Nephron progenitor cell (in vitro differentiated cells): ENCODE measurements around the gene NFAT5.

ENCODE experiments used
- DNase-seq: peaks from one replicate; pipeline ENCODE4 v3.0.0; 2021
- H3K27ac Mint-ChIP-seq: 2 replicates; pipeline ENCODE4 v1.8.0; 2021; ENCODE audit warnings: mild to moderate bottlenecking, moderate library complexity, mixed read lengths
- H3K27me3 Mint-ChIP-seq: 2 replicates; pipeline ENCODE4 v1.8.0; 2021; ENCODE audit warnings: mild to moderate bottlenecking, low read depth, mixed read lengths; ENCODE audit not compliant: poor library complexity
- H3K36me3 Mint-ChIP-seq: 2 replicates; pipeline ENCODE4 v1.8.0; 2021; ENCODE audit warnings: low read depth, mixed read lengths
- H3K4me1 Mint-ChIP-seq: 2 replicates; pipeline ENCODE4 v1.8.0; 2021; ENCODE audit warnings: mixed read lengths
- H3K4me3 Mint-ChIP-seq: 2 replicates; pipeline ENCODE4 v1.8.0; 2021; ENCODE audit warnings: mild to moderate bottlenecking, moderate library complexity, mixed read lengths
- H3K9me3 Mint-ChIP-seq: 2 replicates; pipeline ENCODE4 v1.8.0; 2021; ENCODE audit warnings: mild to moderate bottlenecking, moderate library complexity, mixed read lengths
- TF ChIP-seq, protein P1 (sequence below): fragments of 200-600 bp; sonication (generic); IDR thresholded peaks from 2 replicates; pipeline ENCODE4 v1.5.0; 2021; ENCODE audit warnings: antibody characterized with exemption

The NFAT5 gene

DNA sequence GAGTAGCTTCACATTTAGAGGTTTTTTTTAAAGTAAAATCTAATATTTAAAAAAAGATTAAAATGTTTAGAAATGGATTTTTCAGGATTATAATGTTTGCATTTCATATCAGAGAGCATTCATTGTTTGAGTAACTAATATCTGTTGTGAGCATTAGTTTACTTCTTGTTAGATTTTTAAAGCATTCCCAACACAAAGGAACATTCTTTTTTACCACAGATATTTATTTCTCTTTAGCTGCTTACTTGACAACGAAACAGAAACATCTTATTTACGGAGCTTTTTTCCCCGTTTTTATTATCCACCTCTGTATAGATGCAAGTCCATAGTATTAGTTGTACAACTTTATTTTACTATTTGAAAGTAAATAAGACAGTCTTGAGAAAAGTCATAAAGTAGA lies 53.0 kb downstream of the NFAT5 start:
- no peak for DNase-seq
- H3K27me3 Mint-ChIP-seq, result no peaks in the 10 kb centered on the region
- no peaks in the 10 kb centered on the region for H3K9me3 Mint-ChIP-seq
- peaks cover 32% of the 10 kb centered on the region for H3K36me3 Mint-ChIP-seq
- TF ChIP-seq, protein P1, sequence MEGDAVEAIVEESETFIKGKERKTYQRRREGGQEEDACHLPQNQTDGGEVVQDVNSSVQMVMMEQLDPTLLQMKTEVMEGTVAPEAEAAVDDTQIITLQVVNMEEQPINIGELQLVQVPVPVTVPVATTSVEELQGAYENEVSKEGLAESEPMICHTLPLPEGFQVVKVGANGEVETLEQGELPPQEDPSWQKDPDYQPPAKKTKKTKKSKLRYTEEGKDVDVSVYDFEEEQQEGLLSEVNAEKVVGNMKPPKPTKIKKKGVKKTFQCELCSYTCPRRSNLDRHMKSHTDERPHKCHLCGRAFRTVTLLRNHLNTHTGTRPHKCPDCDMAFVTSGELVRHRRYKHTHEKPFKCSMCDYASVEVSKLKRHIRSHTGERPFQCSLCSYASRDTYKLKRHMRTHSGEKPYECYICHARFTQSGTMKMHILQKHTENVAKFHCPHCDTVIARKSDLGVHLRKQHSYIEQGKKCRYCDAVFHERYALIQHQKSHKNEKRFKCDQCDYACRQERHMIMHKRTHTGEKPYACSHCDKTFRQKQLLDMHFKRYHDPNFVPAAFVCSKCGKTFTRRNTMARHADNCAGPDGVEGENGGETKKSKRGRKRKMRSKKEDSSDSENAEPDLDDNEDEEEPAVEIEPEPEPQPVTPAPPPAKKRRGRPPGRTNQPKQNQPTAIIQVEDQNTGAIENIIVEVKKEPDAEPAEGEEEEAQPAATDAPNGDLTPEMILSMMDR, result no peak
- no peak overlapping the region for H3K4me3 Mint-ChIP-seq
- no peaks in the 10 kb centered on the region for H3K4me1 Mint-ChIP-seq
- no peak overlapping the region for H3K27ac Mint-ChIP-seq

DNA sequence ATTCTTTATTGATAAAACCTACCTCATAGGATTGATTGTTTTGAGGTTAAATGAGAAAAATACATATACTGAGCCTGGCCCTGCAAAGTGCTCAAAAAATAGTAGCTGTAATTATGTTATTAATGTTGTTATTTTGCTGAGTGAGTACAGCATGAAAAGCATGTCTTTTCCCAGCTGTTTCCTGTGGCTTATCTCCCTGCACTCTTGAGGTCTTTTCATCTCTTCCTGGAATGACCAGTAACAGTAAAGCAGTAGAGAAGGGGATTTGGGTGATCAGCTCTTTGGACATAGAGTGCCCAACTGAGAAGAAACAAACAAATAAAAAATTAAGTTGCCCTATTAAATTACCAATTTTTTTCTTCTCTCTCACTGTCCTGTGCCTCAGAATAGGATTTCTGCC lies 53.7 kb downstream of the NFAT5 start:
- DNase-seq, result no peak
- Mint-ChIP-seq H3K27ac (peak overlapping the region; percentile 44), H3K27me3 (no peaks in the 10 kb centered on the region)

DNA sequence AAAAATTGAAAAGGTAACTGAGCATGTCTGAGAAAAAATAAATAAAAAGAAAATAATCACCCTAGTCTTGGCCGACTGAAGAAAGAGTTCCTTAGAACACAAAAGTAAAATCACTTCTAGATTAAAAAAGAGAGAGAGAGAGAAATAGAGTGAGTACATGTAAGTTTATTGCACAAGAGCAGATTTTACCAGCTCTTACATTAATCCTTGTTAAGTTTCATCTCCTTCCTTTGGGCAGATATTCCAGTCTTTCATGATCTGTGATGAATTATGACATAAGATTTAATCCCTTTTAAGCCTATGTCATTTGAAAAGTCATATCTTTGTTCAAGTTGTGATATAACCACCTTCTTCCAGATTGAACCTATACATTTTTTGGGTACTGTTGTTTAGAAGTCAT lies 54.8 kb downstream of the NFAT5 start:
- Mint-ChIP-seq H3K9me3 (no peaks in the 10 kb centered on the region), H3K27me3 (no peaks in the 10 kb centered on the region), H3K4me1 (no peaks in the 10 kb centered on the region), H3K36me3 (peaks cover 35% of the 10 kb centered on the region), H3K4me3 (no peak overlapping the region), H3K27ac (no peak overlapping the region)
- DNase-seq, result no peak
- TF ChIP-seq, protein P1, result no peak

More for the DNA sequence above, 53.7 kb downstream of the NFAT5 start:
- TF ChIP-seq, protein P1, result no peak
- Mint-ChIP-seq H3K9me3 (no peaks in the 10 kb centered on the region), H3K4me3 (no peak overlapping the region), H3K36me3 (peaks cover 39% of the 10 kb centered on the region), H3K4me1 (no peaks in the 10 kb centered on the region)

DNA sequence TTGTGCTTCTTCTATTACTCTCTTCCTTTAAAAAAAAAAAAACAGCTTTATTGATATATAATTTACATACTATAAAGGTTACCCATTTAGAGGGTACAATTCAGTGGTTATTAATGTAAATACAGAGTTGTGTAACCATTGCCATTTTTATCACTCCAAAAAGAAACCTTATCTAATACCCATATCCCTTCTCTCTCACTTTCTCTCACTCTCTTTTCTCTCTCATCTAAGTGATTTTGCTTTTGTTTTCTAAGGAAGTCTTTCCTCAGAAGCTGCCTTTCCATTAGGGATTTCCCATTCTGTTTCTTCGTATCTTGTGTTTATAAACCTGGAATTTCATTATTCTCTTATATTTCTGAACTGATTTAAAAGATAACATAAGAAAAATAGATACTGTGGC lies 55.5 kb downstream of the NFAT5 start:
- no peak overlapping the region for H3K4me3 Mint-ChIP-seq
- no peaks in the 10 kb centered on the region for H3K4me1 Mint-ChIP-seq
- DNase-seq, result no peak
- H3K36me3 Mint-ChIP-seq, result peaks cover 31% of the 10 kb centered on the region
- H3K27ac Mint-ChIP-seq, result peak overlapping the region; percentile 8
- TF ChIP-seq, protein P1, result no peak
- H3K27me3 Mint-ChIP-seq, result no peaks in the 10 kb centered on the region
- no peaks in the 10 kb centered on the region for H3K9me3 Mint-ChIP-seq

DNA sequence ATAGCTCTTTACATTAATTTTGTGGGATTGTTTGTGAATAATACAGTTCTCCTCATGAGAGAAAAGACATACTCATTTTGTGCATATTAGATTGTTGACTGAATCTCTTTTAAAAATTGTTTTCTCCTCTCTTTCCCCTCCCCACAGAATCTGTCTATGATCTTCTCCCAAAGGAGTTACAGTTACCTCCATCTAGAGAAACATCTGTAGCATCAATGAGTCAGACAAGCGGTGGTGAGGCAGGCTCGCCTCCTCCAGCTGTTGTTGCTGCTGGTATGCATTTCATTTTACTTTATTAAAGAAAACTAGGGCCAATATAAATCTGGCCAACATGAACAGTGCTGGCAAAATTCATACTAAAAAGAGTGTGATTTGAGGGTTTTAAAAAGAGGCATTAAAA lies 60.5 kb downstream of the NFAT5 start:
- Mint-ChIP-seq H3K27me3 (no peaks in the 10 kb centered on the region), H3K36me3 (peaks cover 48% of the 10 kb centered on the region), H3K27ac (no peak overlapping the region), H3K4me1 (no peaks in the 10 kb centered on the region), H3K9me3 (no peaks in the 10 kb centered on the region), H3K4me3 (no peak overlapping the region)
- TF ChIP-seq, protein P1, result no peak
- DNase-seq, result no peak

DNA sequence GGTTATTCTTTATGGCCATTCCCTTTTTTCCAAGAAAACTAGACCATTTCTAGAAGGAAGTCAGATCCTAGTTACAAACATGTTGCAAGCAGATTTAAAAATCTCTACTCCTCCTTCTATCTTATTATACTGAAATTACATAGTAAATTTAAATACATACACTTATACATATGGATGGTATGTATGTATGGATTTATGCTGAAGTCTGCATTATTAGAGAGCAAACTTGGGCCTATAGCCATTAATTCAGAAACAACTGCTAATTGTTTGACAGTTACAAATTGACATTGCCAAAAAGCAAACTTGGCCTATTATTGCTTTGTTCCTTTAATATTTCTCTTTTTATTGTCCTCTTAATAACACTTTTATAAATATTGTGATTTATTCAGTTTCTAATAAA lies 67.1 kb downstream of the NFAT5 start:
- no peak overlapping the region for H3K27ac Mint-ChIP-seq
- no peak for DNase-seq
- H3K36me3 Mint-ChIP-seq, result peaks cover 63% of the 10 kb centered on the region
- H3K9me3 Mint-ChIP-seq, result peaks cover 31% of the 10 kb centered on the region
- TF ChIP-seq, protein P1, result no peak
- H3K4me3 Mint-ChIP-seq, result no peak overlapping the region
- H3K27me3 Mint-ChIP-seq, result peaks cover under 1% of the 10 kb centered on the region
- no peaks in the 10 kb centered on the region for H3K4me1 Mint-ChIP-seq
